ENCODE results near the gene WDR74.
A peak's percentile ranks its signal among the peaks of the same experiment; 100 is the strongest.

The WDR74 gene

GRCh38 chr11:62816557-62816956 lies 22.8 kb downstream of the WDR74 start:
- Histone ChIP-seq H3K27me3 (no peaks in the 10 kb centered on the region), H3K4me1 (no peaks in the 10 kb centered on the region), H3K4me3 (ENCODE audit: low read depth, low read length) (no peak overlapping the region), H3K9me3 (no peaks in the 10 kb centered on the region), H3K36me3 (no peaks in the 10 kb centered on the region)
- TF ChIP-seq CTCF (IDR thresholded peaks at IDR 0.05; ENCODE audit: low read depth, low read length), result no peak
- DNase-seq, result no peak

GRCh38 chr11:62811659-62812058 lies 27.7 kb downstream of the WDR74 start:
- Histone ChIP-seq H3K4me3 (ENCODE audit: low read depth, low read length) (no peak overlapping the region), H3K4me1 (no peaks in the 10 kb centered on the region), H3K9me3 (no peaks in the 10 kb centered on the region), H3K27me3 (no peaks in the 10 kb centered on the region), H3K36me3 (no peaks in the 10 kb centered on the region)
- DNase-seq, result no peak
- TF ChIP-seq CTCF (IDR thresholded peaks at IDR 0.05; ENCODE audit: low read depth, low read length), result no peak

- Histone ChIP-seq H3K9me3 (no peaks in the 10 kb centered on the region), H3K27me3 (no peaks in the 10 kb centered on the region), H3K36me3 (no peaks in the 10 kb centered on the region), H3K4me1 (no peaks in the 10 kb centered on the region), H3K4me3 (ENCODE audit: low read depth, low read length) (no peak overlapping the region)
- TF ChIP-seq CTCF (IDR thresholded peaks at IDR 0.05; ENCODE audit: low read depth, low read length), result no peak
- DNase-seq, result no peak
These were observed 28.6 kb downstream of the WDR74 start for GRCh38 chr11:62810748-62811147.

GRCh38 chr11:62806611-62807121 lies 32.7 kb downstream of the WDR74 start:
- no peak for TF ChIP-seq CTCF (IDR thresholded peaks at IDR 0.05; ENCODE audit: low read depth, low read length)
- H3K27me3 ChIP-seq, result no peaks in the 10 kb centered on the region
- H3K4me1 ChIP-seq, result no peaks in the 10 kb centered on the region
- no peaks in the 10 kb centered on the region; the same call in 1 of the 2 replicates for H3K36me3 ChIP-seq
- no peak overlapping the region for H3K4me3 ChIP-seq (ENCODE audit: low read depth, low read length)
- H3K9me3 ChIP-seq, result no peaks in the 10 kb centered on the region
- no peak for DNase-seq

- Histone ChIP-seq H3K27me3 (no peaks in the 10 kb centered on the region), H3K4me3 (ENCODE audit: low read depth, low read length) (peak overlapping the region; percentile 69), H3K36me3 (peaks cover 3% of the 10 kb centered on the region), H3K9me3 (no peaks in the 10 kb centered on the region), H3K4me1 (no peaks in the 10 kb centered on the region)
- TF ChIP-seq CTCF (IDR thresholded peaks at IDR 0.05; ENCODE audit: low read depth, low read length), result no peak
- DNase-seq, result no peak
These were observed 33.4 kb downstream of the WDR74 start for GRCh38 chr11:62805961-62806441.

GRCh38 chr11:62805076-62805892 lies 34.1 kb downstream of the WDR74 start, which contains the start of gene NXF1:
TSS of gene NXF1 (minus strand) at chr11:62805440. CDS start at chr11:62805356, 84 bp downstream.
- peak; percentile 88 for DNase-seq
- no peaks in the 10 kb centered on the region for H3K9me3 ChIP-seq

More at GRCh38 chr11:62805076-62805892, 34.1 kb downstream of the WDR74 start, which contains the start of gene NXF1:
- TF ChIP-seq CTCF (IDR thresholded peaks at IDR 0.05; ENCODE audit: low read depth, low read length), result peak; percentile 15
- Histone ChIP-seq H3K4me1 (no peaks in the 10 kb centered on the region), H3K27me3 (no peaks in the 10 kb centered on the region), H3K4me3 (ENCODE audit: low read depth, low read length) (peak within 1 kb of the TSS; percentile 78), H3K36me3 (peaks cover 4% of the 10 kb centered on the region)

Data from BE2C (cell line).